Measurements from ENCODE around the gene DCDC2C. TPM values are rescaled to one million over a fixed set of nuclear protein-coding genes. Genes with fewer than 3 reads are reported as not detected.

Gene DCDC2C
- total and polyA plus RNA-seq, 2 donors (not counting 3 experiments of a cell fraction or from before 2014, with no cell fraction given): not detected

DNA sequence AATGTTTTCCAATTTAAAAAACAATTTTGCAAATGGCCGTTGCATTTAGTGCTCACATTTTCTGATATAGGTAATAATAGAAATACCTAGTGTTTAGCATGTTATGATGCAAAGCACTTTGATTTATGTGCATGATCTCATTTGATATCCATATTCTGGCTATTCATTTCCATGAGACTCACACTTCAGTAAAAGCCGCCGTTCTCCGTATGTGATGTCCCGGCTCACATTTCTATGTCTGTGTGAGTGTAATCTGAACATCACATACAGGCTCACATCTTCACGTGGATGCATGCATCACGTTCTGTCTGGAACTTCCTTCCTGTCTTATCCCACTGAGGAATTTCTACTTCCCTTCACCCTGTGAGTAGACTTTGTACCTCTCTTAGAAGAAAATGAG, 45.8 kb downstream of the DCDC2C start:
- Histone ChIP-seq H3K4me1 (ENCODE audit: control insufficient read depth, extremely low read depth, insufficient read depth, low read length) (no peaks in the 10 kb centered on the region), H4K20me1 (replicated peaks; ENCODE audit: control insufficient read depth, extremely low read depth, insufficient read depth, low read length) (no peaks in the 10 kb centered on the region), H3K27ac (ENCODE audit: insufficient read depth, low read depth, low read length) (no peak overlapping the region), H3K9me1 (replicated peaks; ENCODE audit: control insufficient read depth, extremely low read depth, insufficient read depth, low read length) (no peaks in the 10 kb centered on the region), H3K27me3 (ENCODE audit: control insufficient read depth in 2 of 2, insufficient read depth in 2 of 2, low read length in 2 of 2) (no peaks in the 10 kb centered on the region), H2AFZ (ENCODE audit: low read depth, low read length) (no peak overlapping the region), H3K4me3 (replicated peaks in 1 of 3; ENCODE audit: insufficient read depth in 1 of 3, low read depth in 1 of 3, low read length in 3 of 3) (no peak overlapping the region), H3K9ac (replicated peaks; ENCODE audit: extremely low read depth, insufficient read depth, low read length) (no peak overlapping the region), H3K9me3 (replicated peaks; ENCODE audit: control insufficient read depth, insufficient read depth, low read length) (no peaks in the 10 kb centered on the region), H3K36me3 (ENCODE audit: control insufficient read depth in 2 of 2, extremely low read depth in 1 of 2, insufficient read depth in 2 of 2, low read length in 2 of 2) (no peaks in the 10 kb centered on the region), H3K4me2 (ENCODE audit: insufficient read depth, low read length) (no peak overlapping the region), H3K79me2 (ENCODE audit: control insufficient read depth, insufficient read depth, low read length) (no peaks in the 10 kb centered on the region)
- DNase-seq (ENCODE audit: low read depth, low spot score) (no peak), FAIRE-seq (no peak)
- ChIA-PET CTCF (interaction anchor here (1.2 to 1.5 kb wide), 2 partner anchors 8 to 21 kb away, joined by 4 to 9 read pairs; no protein-coding TSS in a partner anchor), POLR2A (no interaction called here)
- TF ChIP-seq CTCF (IDR thresholded peaks at IDR 0.05; ENCODE audit: extremely low read depth in 1 of 2, insufficient read depth in 1 of 2, low read depth in 1 of 2, low read length in 2 of 2): no peak
- no peak for TF ChIP-seq MYC (IDR thresholded peaks at IDR 0.05; ENCODE audit: low read depth, low read length)
- TF ChIP-seq MAX (IDR thresholded peaks at IDR 0.05; ENCODE audit: insufficient read depth, insufficient read length): no peak
- no peak for TF ChIP-seq FOS (IDR thresholded peaks at IDR 0.05; ENCODE audit: borderline replicate concordance, insufficient read depth, low read length)
- no peak for TF ChIP-seq EZH2 (IDR thresholded peaks at IDR 0.05; ENCODE audit: borderline replicate concordance, low read depth, low read length, severe bottlenecking)
- TF ChIP-seq POLR2AphosphoS5 (IDR thresholded peaks at IDR 0.05; ENCODE audit: insufficient read depth, low read depth, low read length): no peak
- no peak for TF ChIP-seq JUN (IDR thresholded peaks at IDR 0.05; ENCODE audit: borderline replicate concordance, insufficient read depth, insufficient read length, low read depth)
- no peak for TF ChIP-seq POLR2A (IDR thresholded peaks at IDR 0.05; ENCODE audit: low read depth, low read length)
- TF ChIP-seq GATA2 (IDR thresholded peaks at IDR 0.05; ENCODE audit: insufficient read depth, insufficient read length, low read depth, low read length): no peak
- intact Hi-C loops (cut with micrococcal nuclease) (no loop called here), dilution Hi-C loops (cut with MboI; ENCODE audit: extremely low pct_ligation_motif_present, low sequenced_read_pairs) (no loop called here)
- no TSS peak for BruUV-seq (replicated peaks)
